Skin epidermis (tissue), 12 donors: ENCODE measurements around the gene KIF3C.

ENCODE experiments used
- H3K27ac ChIP-seq, 21 experiments: fragments of 200-600 bp; sonication (generic) in 11 of 21; one replicate each; pipeline ENCODE4 v1.5.0; 2020; ENCODE audit warnings: mild to moderate bottlenecking in 3 of 21, inconsistent platforms in 2 of 21, moderate library complexity in 2 of 21
- H3K4me3 ChIP-seq, 7 experiments: fragments of 200-600 bp; sonication (generic) in 2 of 7; one replicate each; pipeline ENCODE4 v1.5.0; 2020; ENCODE audit warnings: inconsistent platforms in 2 of 7, mild to moderate bottlenecking in 2 of 7, moderate library complexity in 1 of 7

Gene KIF3C

GRCh38 chr2:25894135-25894830 lies 88.0 kb downstream of the KIF3C start:
- no peak overlapping the region for H3K27ac ChIP-seq

DNA sequence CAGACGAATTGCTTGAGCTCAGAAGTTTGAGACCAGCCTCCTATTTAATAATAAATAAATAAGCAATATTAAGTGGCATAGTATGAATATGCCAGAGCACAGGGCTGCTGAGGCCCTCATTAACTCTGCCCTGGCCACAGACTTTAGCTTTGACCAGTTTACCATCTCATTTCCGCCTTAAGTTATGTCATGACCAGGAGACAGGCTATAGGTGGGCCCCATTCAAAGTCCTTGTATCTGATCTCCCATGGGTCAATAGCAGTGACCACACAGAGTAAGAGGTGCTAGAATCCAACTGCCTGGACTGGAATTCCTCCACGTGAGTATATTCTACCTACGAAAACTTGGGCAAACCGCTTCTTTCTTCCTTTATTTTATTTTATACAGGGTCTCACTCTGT lies 90.6 kb downstream of the KIF3C start:
- Histone ChIP-seq H3K27ac (no peak overlapping the region), H3K4me3 (no peak overlapping the region)

More at GRCh38 chr2:25894135-25894830, 88.0 kb downstream of the KIF3C start:
- H3K4me3 ChIP-seq, result no peak overlapping the region

GRCh38 chr2:25887624-25888242 lies 94.6 kb downstream of the KIF3C start:
- H3K4me3 ChIP-seq, result no peak overlapping the region
- H3K27ac ChIP-seq, result no peak overlapping the region

DNA sequence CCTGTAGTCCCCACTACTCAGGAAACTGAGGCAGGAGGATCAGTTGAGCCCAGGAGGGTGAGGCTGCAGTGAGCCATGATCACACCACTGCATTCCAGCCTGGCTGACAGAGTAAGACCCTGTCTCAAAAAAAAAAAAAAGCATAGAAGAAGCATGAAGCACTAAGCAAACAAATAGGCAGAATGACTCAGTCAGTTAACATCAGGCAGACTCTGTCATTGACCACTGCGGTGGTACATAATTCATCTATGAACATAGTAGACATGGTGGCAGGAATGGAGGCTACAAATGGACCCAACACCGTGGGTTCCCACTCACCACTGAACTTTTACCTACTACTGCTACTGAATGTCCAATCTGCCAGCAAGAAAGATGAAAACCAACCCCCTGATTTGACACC lies 96.4 kb downstream of the KIF3C start:
- Histone ChIP-seq H3K4me3 (no peak overlapping the region), H3K27ac (no peak overlapping the region)

DNA sequence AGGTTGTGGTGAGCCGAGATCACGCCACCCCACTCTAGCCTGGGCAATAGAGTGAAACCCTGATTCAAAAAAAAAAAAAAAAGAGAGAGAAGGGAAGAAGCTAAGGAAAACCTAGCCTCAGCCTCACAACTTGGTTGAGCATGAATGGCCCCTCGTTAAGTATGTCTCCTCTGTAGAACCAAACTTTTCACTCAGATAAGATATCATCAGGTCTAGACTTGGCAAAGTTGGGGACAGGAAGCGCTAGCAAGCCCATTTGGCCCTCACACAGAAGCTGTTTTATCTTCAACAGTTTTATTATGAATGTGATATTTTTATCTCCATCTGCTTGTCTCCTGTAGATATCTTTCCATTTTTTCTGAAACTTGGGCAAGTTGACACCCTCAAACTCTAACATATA lies 100.5 kb downstream of the KIF3C start:
- H3K27ac ChIP-seq, result no peak overlapping the region
- H3K4me3 ChIP-seq, result no peak overlapping the region

DNA sequence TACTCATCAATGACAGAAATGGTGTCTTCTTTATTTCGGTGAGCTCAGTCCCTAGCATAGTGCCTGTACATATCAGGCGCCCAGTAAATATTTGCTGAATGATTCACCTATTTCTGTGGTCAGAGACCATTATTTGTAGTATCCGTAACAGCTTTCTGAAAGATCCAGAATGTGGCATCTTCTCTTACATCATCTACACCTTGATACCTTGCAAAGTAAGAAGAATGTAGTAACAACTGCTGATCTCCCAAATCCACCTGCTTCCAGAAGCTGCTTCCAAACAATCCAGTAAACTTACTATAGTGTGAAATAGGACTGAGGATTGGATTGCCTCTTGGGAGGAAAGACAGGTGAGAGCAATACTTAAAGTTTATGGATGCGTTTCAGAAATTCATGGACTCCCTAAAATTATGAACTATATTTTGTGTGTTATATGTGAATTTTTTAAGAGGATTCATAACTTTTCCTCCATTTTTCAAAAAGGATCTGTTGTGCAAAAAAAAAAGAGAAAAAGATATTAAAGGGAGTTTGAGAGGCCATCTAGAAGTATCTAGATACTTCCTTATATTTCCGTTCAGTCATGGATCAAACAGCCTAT lies 103.1 kb downstream of the KIF3C start:
- H3K4me3 ChIP-seq, result peak overlapping the region in 6 of 7 experiments; percentile 66 to 97 (median 84)
- H3K27ac ChIP-seq, result peak overlapping the region in 19 of 21 experiments; percentile 63 to 99 (median 95)

- Histone ChIP-seq H3K4me3 (peak within 1 kb of the TSS; percentile 66 to 97 (median 88)), H3K27ac (peak within 1 kb of the TSS; percentile 91 to 99 (median 96))
Measured at GRCh38 chr2:25878361-25879132, 103.8 kb downstream of the KIF3C start, which contains the start of gene ASXL2. TSS of gene ASXL2 (minus strand) at chr2:25878487. CDS start at chr2:25878222, 265 bp downstream.

- Histone ChIP-seq H3K4me3 (peak overlapping the region; percentile 66 to 97 (median 88)), H3K27ac (peak overlapping the region; percentile 91 to 99 (median 96))
Measured at GRCh38 chr2:25877431-25878360, 104.6 kb downstream of the KIF3C start.
